IPS-15b (cell line): ENCODE measurements around the gene HK2.

Experiments used
- H3K27me3 ChIP-seq: one replicate; pipeline ENCODE4 v1.6.1; 2013; ENCODE audit warnings: low read length; ENCODE audit not compliant: control insufficient read depth, insufficient read depth
- H3K36me3 ChIP-seq: one replicate; pipeline ENCODE4 v1.6.1; 2013; ENCODE audit warnings: low read length; ENCODE audit not compliant: control insufficient read depth, insufficient read depth
- H3K4me1 ChIP-seq: one replicate; pipeline ENCODE4 v1.6.1; 2013; ENCODE audit warnings: mild to moderate bottlenecking, low read length; ENCODE audit not compliant: control insufficient read depth, insufficient read depth
- H3K4me3 ChIP-seq: one replicate; pipeline ENCODE4 v1.5.1; 2013; ENCODE audit warnings: low read depth, low read length
- H3K9ac ChIP-seq: one replicate; pipeline ENCODE4 v1.6.1; 2013; ENCODE audit warnings: low read depth, mild to moderate bottlenecking, low read length
- H3K9me3 ChIP-seq: one replicate; pipeline ENCODE4 v1.6.1; 2013; ENCODE audit warnings: mild to moderate bottlenecking, low read length; ENCODE audit not compliant: control insufficient read depth, insufficient read depth

Gene HK2

GRCh38 chr2:74917702-74918619 lies 84.0 kb downstream of the HK2 start:
- Histone ChIP-seq H3K27me3 (no peaks in the 10 kb centered on the region), H3K4me1 (no peaks in the 10 kb centered on the region), H3K4me3 (no peak overlapping the region), H3K9me3 (no peaks in the 10 kb centered on the region), H3K9ac (no peak overlapping the region), H3K36me3 (no peaks in the 10 kb centered on the region)

DNA sequence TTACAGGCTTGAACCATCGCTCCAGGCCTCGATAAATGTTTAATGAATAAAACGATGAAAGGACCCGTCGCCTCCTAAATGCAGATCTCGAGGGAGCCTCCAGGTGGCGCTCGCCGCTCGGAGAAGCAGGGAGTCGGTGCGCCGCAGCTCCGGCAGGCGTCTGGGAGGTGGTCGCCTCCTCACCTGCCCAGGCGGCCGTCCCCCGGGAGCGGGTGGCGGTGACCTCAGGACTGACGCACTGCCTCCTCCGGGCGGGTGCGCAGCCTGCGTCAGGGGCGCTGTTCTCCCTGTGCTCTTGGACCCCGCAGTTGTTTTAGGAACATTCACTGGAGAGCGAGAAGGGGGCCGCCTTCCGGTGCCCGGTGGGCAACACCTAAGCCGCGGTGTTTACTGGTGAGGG lies 85.9 kb downstream of the HK2 start:
- H3K4me1 ChIP-seq = no peaks in the 10 kb centered on the region
- no peak overlapping the region for H3K9ac ChIP-seq
- H3K27me3 ChIP-seq = no peaks in the 10 kb centered on the region
- H3K4me3 ChIP-seq = peak overlapping the region; percentile 47
- no peaks in the 10 kb centered on the region for H3K36me3 ChIP-seq
- no peaks in the 10 kb centered on the region for H3K9me3 ChIP-seq

- H3K27me3 ChIP-seq = no peaks in the 10 kb centered on the region
- no peak overlapping the region for H3K9ac ChIP-seq
- H3K4me1 ChIP-seq = no peaks in the 10 kb centered on the region
- H3K36me3 ChIP-seq = no peaks in the 10 kb centered on the region
- no peaks in the 10 kb centered on the region for H3K9me3 ChIP-seq
- H3K4me3 ChIP-seq = no peak overlapping the region
Observed at GRCh38 chr2:74921236-74921736, 87.4 kb downstream of the HK2 start.

DNA sequence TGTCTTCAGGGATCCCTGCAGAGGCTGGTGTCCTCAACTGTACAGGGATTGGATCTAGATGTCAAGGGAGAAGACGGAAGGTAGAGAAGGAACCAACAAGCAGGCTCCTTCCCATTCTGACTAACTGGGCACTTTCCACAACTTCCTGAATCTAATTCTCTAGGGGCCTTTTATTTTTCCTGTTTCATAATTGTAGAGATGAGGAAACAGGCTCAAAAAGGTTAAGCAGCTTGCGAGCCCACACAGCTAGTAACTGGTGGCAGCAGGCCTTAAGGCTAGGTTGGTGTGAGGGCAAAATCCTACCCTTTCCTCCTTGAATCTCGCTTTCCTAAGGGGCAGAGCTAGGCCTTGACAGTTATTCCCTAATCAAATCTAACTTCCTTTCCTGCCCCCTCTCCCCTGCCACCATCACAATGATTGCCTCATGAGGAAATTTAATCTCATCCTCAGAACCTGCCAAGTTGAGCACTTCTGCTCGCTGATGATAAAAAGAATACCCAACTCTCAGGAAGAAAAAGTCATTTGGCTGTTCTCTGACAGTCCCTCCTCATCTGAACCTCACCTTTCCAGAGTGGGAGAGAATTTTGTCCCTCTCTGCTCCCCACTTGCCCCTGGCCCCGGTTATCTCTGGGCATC lies 88.8 kb downstream of the HK2 start:
- H3K36me3 ChIP-seq = no peaks in the 10 kb centered on the region
- H3K9me3 ChIP-seq = no peaks in the 10 kb centered on the region
- H3K4me1 ChIP-seq = no peaks in the 10 kb centered on the region
- H3K4me3 ChIP-seq = no peak overlapping the region
- H3K27me3 ChIP-seq = no peaks in the 10 kb centered on the region
- H3K9ac ChIP-seq = no peak overlapping the region

DNA sequence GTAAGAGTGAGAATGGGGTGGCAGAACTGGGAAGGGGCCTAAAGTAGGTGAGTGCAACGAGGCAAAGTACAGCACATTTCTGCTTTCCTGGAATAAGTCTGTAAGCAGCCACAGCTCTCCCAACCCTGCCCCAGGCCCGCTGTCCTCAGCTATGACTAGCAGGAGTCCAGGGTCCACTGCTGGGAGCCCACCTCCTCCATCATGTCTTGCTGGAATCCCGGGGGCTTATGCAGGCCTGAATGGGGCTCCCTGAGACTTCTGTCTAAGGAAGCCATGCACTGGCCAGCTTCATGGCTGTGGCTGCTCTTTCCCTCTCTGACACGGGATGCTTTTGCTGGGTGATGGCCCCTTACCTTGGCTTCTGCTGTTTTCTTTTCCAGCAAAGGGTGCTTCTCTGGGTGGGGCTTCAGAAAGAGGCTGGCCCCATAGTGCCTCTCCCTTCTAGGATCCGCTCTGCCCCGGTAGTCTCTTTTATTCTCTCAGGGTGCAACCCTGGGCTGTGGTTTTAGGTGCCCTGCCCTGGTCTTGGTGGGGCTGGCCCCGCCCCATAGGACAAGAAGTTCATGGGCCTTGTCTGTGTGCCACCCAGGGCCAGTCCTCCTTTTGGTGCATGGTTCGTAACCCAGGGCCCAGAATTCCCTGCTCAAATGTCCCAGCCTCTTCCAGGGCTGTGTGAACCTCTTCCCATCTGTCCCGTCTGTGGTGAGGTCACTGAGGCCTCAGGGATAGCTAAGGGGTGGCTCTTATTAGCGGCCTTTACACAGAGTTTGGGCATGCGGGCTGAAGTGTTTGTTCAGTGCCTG lies 90.7 kb downstream of the HK2 start:
- no peaks in the 10 kb centered on the region for H3K36me3 ChIP-seq
- no peak overlapping the region for H3K4me3 ChIP-seq
- H3K4me1 ChIP-seq = no peaks in the 10 kb centered on the region
- no peaks in the 10 kb centered on the region for H3K27me3 ChIP-seq
- no peaks in the 10 kb centered on the region for H3K9me3 ChIP-seq
- H3K9ac ChIP-seq = no peak overlapping the region

GRCh38 chr2:74925361-74925786 lies 91.4 kb downstream of the HK2 start:
- Histone ChIP-seq H3K9me3 (no peaks in the 10 kb centered on the region), H3K36me3 (no peaks in the 10 kb centered on the region), H3K9ac (no peak overlapping the region), H3K4me1 (no peaks in the 10 kb centered on the region), H3K27me3 (no peaks in the 10 kb centered on the region), H3K4me3 (no peak overlapping the region)

DNA sequence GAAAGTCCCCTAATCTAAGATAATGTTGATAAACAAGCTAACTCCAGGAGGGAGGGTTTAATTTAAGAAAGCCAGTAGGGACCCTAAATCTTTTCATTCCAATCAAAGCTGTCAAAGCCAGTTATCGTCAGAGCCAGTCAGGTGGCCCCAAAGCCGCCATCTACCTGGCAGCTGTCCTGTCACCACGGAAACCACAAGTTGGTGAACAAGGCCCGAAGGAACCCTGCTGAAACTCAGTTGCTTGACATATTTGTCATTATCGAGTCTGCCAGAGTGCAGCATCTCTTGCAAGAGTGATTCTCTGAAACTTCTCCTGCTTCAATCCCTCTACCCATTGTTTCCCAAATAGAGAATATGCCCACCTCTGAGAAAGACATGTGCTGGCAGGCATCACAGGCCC lies 93.7 kb downstream of the HK2 start:
- Histone ChIP-seq H3K4me1 (no peaks in the 10 kb centered on the region), H3K9ac (no peak overlapping the region), H3K9me3 (no peaks in the 10 kb centered on the region), H3K36me3 (no peaks in the 10 kb centered on the region), H3K4me3 (no peak overlapping the region), H3K27me3 (no peaks in the 10 kb centered on the region)

DNA sequence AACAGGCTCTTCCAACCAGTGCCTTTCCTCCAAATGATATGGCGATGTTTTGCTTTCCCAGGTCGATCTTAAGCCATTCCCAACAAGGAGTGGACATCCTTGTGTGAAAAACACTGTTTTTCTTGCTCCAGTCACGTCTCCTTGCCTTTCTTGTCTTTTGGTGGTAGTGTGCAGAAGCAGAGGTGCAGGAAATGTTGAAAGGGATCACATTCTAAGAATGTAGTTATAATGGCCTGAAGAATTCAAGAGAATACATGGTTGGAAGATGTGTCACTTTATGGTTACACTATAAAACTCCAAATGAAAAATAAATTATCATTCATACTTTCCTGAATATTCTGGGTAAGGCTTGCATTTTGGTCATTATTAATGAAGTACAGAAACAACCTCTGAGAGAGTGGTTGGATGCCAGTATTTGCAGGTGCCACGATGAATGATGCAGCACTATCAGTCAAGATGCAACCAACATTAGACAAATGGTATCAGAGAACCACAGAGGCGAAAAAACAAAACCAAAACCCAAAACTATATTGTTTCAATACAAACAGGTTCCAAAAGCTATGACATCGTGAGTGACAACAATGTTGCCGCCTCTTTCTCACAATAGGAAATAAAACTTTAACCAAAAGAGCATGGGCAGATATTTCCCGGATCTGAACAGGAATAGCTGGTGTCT lies 97.0 kb downstream of the HK2 start:
- peaks cover 2% of the 10 kb centered on the region for H3K27me3 ChIP-seq
- H3K9ac ChIP-seq = no peak overlapping the region

GRCh38 chr2:74931940-74932339 lies 98.0 kb downstream of the HK2 start:
- peaks cover 2% of the 10 kb centered on the region for H3K27me3 ChIP-seq
- no peaks in the 10 kb centered on the region for H3K9me3 ChIP-seq
- no peak overlapping the region for H3K9ac ChIP-seq
- H3K36me3 ChIP-seq = no peaks in the 10 kb centered on the region
- no peaks in the 10 kb centered on the region for H3K4me1 ChIP-seq
- no peak overlapping the region for H3K4me3 ChIP-seq

More for the DNA sequence above, 97.0 kb downstream of the HK2 start:
- H3K4me3 ChIP-seq = no peak overlapping the region
- H3K4me1 ChIP-seq = no peaks in the 10 kb centered on the region
- no peaks in the 10 kb centered on the region for H3K36me3 ChIP-seq
- no peaks in the 10 kb centered on the region for H3K9me3 ChIP-seq

GRCh38 chr2:74935975-74936391 lies 102.1 kb downstream of the HK2 start:
- no peaks in the 10 kb centered on the region for H3K9me3 ChIP-seq
- H3K27me3 ChIP-seq = peaks cover 2% of the 10 kb centered on the region
- H3K4me3 ChIP-seq = no peak overlapping the region
- H3K9ac ChIP-seq = no peak overlapping the region
- no peaks in the 10 kb centered on the region for H3K4me1 ChIP-seq
- no peaks in the 10 kb centered on the region for H3K36me3 ChIP-seq

DNA sequence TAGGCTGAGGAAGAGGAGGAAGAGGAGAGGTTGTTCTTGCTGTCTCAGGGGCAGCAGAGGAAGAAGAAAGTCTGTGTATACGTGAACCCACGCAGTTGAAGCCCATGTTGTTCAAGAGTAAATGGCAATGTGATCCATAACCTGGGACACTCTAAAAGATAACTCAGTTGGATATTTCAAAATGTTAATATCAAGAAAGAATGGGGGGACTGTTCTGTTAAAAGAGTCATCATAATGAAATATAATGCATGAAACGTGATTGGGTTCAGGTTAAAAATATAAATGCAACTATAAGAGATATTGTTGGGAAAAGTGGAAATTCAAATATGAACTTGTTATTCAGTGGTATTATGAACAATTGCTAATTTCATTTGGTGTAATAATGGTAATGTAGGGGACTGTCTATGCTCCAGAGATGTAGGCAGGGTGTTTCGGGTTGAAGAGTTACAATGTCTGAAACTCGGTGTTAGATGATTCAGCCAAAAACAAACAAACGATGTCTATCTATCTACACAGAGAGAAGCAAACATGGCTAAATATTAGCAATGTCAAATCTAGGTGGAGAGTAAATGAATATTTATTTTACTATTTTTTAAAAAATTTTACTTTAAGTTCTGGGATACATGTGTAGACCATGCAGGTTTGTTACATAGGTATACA lies 103.4 kb downstream of the HK2 start:
- Histone ChIP-seq H3K27me3 (peaks cover 2% of the 10 kb centered on the region), H3K9ac (no peak overlapping the region), H3K36me3 (no peaks in the 10 kb centered on the region), H3K4me3 (no peak overlapping the region), H3K4me1 (no peaks in the 10 kb centered on the region), H3K9me3 (no peaks in the 10 kb centered on the region)
